Peyer's patch (tissue), 4 donors: ENCODE results near the gene BCAS3. TPM values are rescaled to one million over a fixed set of nuclear protein-coding genes. Genes with fewer than 3 reads are reported as not detected.

Source experiments
- DNase-seq, 3 donors: peaks; one replicate each; pipeline ENCODE4 v3.0.0-alpha.2; 2017 to 2019
- H3K27ac ChIP-seq, 4 donors: fragments of 200-600 bp; sonication (generic); one replicate each; pipeline ENCODE4 v1.5.1; 2016 to 2019
- H3K27me3 ChIP-seq, 2 donors: fragments of 200-600 bp; sonication (generic); one replicate each; pipeline ENCODE4 v1.5.1; 2019
- H3K36me3 ChIP-seq, 3 donors: fragments of 200-600 bp; sonication (generic); one replicate each; pipeline ENCODE4 v1.5.1; 2016 to 2019
- H3K4me1 ChIP-seq, 4 donors: fragments of 200-600 bp; sonication (generic); one replicate each; pipeline ENCODE4 v1.5.1; 2016 to 2019
- H3K4me3 ChIP-seq, 4 donors: fragments of 200-600 bp; sonication (generic); 1 replicate in 3 of 4; 2 replicates in 1 of 4; pipeline ENCODE4 v1.5.1; 2016 to 2019; ENCODE audit warnings: mild to moderate bottlenecking in 1 of 4
- H3K9me3 ChIP-seq, 4 donors: fragments of 200-600 bp; sonication (generic); one replicate each; pipeline ENCODE4 v1.5.1; 2016 to 2019; ENCODE audit warnings: mild to moderate bottlenecking in 1 of 4
- POLR2A ChIP-seq, 2 donors: fragments of 450-650 bp; IDR thresholded peaks; one replicate each; pipeline ENCODE4 v1.5.1; 2017; ENCODE audit warnings: antibody characterized with exemption in 2 of 2, mild to moderate bottlenecking in 2 of 2, moderate library complexity in 2 of 2
- total RNA-seq, 4 donors: library from RNA; depleted of rRNA; stranded (reverse); fragments of >200 nt; gene quantifications; one replicate each; pipeline ENCODE4 v1.1.0, GENCODE V29; 2016
- TF ChIP-seq, protein P1 (sequence below), 6 experiments: fragments of 450-650 bp in 4 of 6; fragments of 200-600 bp in 2 of 6; sonication (generic) in 1 of 6; IDR thresholded peaks; one replicate each; pipeline ENCODE4 v1.5.1; 2017 to 2019; ENCODE audit warnings: antibody characterized with exemption in 6 of 6, mild to moderate bottlenecking in 3 of 6, moderate library complexity in 1 of 6

Gene BCAS3
- total RNA-seq, 4 donors from 2014 or later, result 25.7 to 109 (median 57.1) TPM

DNA sequence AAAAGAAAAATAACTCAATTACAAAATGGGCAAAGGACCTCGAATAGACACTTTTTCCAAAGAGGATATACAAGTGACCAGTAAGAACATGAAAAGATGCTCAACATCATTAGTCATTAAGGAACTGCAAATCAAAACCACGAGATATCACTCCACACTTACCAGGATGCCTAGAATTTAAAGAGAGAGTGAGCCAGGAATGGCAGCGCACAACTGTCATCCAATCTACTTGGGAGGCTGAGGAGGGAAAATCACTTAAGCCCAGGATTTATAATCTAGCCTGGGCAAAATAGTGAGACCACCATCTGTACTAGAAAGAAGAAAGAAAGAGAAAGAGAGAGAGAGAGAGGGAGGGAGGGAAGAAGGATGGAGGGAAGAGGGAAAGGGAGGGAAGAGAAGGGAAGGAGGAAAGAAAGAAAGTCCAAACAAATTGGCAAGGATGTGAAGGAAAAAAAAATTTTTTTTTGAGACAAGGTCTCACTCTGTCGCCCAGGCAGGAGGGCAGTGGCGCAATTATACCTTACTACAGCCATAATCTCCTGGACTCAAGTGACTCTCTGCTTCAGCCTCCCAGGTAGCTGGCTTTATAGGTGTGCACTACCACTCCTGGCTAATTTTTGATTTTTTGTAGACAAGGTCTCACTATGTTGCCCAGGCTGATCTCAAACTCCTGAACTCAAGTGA is 744.6 kb downstream of the BCAS3 start:
- TF ChIP-seq POLR2A (IDR thresholded peaks at IDR 0.05), result no peak
- TF ChIP-seq, protein P1, sequence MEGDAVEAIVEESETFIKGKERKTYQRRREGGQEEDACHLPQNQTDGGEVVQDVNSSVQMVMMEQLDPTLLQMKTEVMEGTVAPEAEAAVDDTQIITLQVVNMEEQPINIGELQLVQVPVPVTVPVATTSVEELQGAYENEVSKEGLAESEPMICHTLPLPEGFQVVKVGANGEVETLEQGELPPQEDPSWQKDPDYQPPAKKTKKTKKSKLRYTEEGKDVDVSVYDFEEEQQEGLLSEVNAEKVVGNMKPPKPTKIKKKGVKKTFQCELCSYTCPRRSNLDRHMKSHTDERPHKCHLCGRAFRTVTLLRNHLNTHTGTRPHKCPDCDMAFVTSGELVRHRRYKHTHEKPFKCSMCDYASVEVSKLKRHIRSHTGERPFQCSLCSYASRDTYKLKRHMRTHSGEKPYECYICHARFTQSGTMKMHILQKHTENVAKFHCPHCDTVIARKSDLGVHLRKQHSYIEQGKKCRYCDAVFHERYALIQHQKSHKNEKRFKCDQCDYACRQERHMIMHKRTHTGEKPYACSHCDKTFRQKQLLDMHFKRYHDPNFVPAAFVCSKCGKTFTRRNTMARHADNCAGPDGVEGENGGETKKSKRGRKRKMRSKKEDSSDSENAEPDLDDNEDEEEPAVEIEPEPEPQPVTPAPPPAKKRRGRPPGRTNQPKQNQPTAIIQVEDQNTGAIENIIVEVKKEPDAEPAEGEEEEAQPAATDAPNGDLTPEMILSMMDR (IDR thresholded peaks at IDR 0.05), result no peak
- no peak overlapping the region for H3K4me3 ChIP-seq
- no peaks in the 10 kb centered on the region for H3K9me3 ChIP-seq
- H3K36me3 ChIP-seq, result no peaks in the 10 kb centered on the region
- H3K4me1 ChIP-seq, result peaks cover 0 to 2% (median 0%) of the 10 kb centered on the region in 4 donors
- DNase-seq, result no peak
- no peak overlapping the region for H3K27ac ChIP-seq
- no peaks in the 10 kb centered on the region for H3K27me3 ChIP-seq

DNA sequence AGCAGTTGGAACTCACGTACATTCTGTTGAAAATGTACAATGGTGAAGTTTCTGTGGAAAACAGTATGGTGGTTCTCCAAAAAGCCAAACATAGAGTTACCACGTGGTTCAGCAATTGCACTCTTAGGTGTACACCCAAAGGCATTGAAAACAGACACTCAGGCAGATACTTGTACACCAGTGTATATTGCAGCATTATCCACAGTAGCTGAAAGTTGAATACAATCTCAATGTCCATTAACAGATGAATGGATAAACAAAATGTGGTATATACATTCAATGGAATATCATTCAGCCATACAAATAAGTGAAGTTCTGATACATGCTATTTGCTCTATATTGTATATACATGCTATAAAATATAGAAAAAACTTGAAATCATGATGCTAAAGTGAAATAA is 745.2 kb downstream of the BCAS3 start:
- H3K27me3 ChIP-seq, result no peaks in the 10 kb centered on the region
- no peak for TF ChIP-seq POLR2A (IDR thresholded peaks at IDR 0.05)
- TF ChIP-seq, protein P1 (IDR thresholded peaks at IDR 0.05), result no peak

DNA sequence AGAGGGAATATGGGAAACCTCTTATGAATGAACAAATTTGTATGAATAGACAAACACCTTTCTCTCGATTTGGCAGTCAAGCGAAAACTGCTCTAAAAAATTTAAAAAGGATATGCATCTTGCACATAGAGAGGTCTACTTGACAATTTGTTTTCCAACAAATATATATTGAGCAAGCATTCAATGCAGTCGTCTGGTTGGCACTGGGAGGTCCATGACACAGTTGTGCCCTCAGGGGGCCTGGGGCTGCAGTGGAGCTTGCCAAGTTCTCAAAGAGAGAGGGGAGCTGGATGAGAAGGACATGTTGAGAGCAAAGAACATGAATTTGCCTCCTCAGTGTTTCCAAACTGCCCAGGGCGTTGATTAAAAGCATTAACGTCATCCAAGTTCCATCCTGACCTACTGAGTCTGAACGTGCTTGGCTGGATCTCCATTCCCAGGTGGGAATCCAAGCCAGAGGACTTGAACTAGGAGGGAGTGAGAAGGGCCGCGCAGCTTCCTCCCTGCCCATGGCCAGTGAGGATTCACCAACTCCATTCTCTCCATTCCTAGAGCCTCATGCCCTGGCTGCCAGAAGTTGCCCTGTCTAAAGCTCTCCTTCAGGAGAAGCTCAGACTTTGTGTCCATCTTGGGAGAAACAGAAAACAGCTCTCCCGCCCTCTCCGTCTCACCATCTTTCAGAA is 746.5 kb downstream of the BCAS3 start:
- DNase-seq, result no peak
- Histone ChIP-seq H3K27ac (no peak overlapping the region), H3K36me3 (no peaks in the 10 kb centered on the region), H3K27me3 (no peaks in the 10 kb centered on the region), H3K4me1 (no peaks in the 10 kb centered on the region), H3K4me3 (no peak overlapping the region), H3K9me3 (no peaks in the 10 kb centered on the region)
- TF ChIP-seq, protein P1 (IDR thresholded peaks at IDR 0.05), result no peak
- no peak for TF ChIP-seq POLR2A (IDR thresholded peaks at IDR 0.05)

More for the DNA sequence above, 745.2 kb downstream of the BCAS3 start:
- no peak for DNase-seq
- no peaks in the 10 kb centered on the region for H3K9me3 ChIP-seq
- no peaks in the 10 kb centered on the region for H3K36me3 ChIP-seq
- H3K27ac ChIP-seq, result no peak overlapping the region
- no peaks in the 10 kb centered on the region for H3K4me1 ChIP-seq
- no peak overlapping the region for H3K4me3 ChIP-seq

DNA sequence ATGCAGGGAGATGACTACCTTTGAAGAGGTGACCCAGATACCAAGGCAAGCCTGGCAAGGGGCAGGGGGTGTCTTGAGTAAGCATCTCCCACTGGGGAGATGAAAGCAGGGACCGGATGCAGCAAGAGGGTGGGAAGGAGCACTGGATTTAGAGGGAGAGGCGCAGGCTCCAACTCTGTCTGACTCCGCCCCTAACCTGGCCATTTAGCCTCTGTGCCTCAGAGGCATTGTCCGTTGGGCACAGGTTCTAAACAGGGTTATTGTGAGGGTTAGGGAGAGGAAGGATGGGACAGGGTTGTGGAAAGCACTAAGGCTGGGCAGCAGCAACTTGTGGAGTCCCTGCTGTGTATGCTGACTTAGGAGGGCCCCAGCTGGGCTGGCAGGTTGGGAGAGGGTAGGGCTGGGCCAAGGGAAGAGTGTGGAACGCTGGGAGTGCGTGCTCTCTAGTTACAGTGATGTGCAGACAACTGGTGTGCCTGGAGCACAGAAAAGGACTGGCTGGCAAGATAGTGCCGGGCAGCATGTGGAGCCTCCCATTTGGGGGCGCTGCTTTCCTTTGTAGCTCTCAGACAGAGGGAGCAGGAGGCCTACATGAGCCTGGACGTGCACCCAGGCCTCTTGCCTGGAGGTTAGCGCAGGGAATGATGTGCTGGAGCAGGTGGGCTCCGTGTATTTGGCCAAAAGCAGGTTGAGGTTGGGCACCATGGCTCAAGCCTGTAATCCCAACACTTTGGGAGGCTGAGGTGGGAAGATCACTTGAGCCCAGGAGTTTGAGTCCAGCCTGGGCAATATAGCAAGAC is 748.2 kb downstream of the BCAS3 start:
- no peak for DNase-seq
- Histone ChIP-seq H3K4me1 (no peaks in the 10 kb centered on the region), H3K36me3 (no peaks in the 10 kb centered on the region), H3K4me3 (no peak overlapping the region), H3K27me3 (no peaks in the 10 kb centered on the region), H3K9me3 (no peaks in the 10 kb centered on the region), H3K27ac (no peak overlapping the region)
- TF ChIP-seq, protein P1 (IDR thresholded peaks at IDR 0.05), result peak in 2 of 6 experiments; percentile 11 to 23
- TF ChIP-seq POLR2A (IDR thresholded peaks at IDR 0.05), result no peak

DNA sequence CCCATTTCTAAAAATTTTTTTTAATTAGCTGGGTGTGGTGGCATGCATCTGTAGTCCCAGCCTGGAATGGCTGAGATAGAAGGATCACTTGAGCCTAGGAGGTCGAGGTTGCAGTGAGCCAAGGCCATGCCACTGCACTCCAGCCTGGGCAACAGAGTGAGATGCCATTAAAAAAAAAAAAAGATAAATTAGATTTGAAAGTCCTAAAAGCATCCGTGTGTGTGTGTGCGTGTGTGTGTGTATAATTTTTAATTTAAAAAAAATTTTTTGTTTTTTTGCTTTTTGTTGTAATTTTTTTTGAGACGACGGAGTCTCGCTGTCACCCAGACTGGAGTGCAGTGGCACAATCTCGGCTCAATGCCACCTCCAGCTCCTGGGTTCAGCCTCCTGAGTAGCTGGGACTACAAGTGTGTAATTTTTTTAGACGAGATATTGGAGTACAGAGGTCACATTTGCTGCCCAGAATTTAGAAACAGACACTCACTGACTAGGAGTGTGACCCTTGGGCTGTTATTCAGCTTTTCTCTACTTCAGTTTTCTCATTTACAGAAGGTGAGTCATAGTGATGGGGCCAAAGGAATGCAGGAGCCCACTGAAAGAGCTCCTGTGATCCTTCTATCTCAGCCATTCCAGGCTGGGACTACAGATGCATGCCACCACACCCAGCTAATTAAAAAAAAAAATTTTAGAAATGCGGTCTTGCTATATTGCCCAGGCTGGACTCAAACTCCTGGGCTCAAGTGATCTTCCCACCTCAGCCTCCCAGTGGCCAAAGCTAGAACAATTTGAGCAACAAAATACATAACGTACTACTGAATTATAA is 749.0 kb downstream of the BCAS3 start:
- no peak overlapping the region for H3K27ac ChIP-seq
- H3K36me3 ChIP-seq, result no peaks in the 10 kb centered on the region
- H3K27me3 ChIP-seq, result no peaks in the 10 kb centered on the region
- H3K9me3 ChIP-seq, result no peaks in the 10 kb centered on the region
- TF ChIP-seq, protein P1 (IDR thresholded peaks at IDR 0.05), result no peak
- H3K4me3 ChIP-seq, result no peak overlapping the region
- DNase-seq, result no peak
- H3K4me1 ChIP-seq, result no peaks in the 10 kb centered on the region
